GM21390 (cell line): Measurements from ENCODE around the gene SH2D2A.
A peak's percentile ranks its signal among the peaks of the same experiment; 100 is the strongest.
"Not testable (repeated sequence)": the region's sequence is repeated elsewhere in the genome, so short reads cannot be mapped to it uniquely, and the experiment has no call there.

Experiments used
- ATAC-seq: cut with Tn5 transposase; IDR thresholded peaks from one replicate; pipeline ENCODE4 v1.9.1; 2021; ENCODE audit not compliant: unreplicated experiment

The SH2D2A gene

DNA sequence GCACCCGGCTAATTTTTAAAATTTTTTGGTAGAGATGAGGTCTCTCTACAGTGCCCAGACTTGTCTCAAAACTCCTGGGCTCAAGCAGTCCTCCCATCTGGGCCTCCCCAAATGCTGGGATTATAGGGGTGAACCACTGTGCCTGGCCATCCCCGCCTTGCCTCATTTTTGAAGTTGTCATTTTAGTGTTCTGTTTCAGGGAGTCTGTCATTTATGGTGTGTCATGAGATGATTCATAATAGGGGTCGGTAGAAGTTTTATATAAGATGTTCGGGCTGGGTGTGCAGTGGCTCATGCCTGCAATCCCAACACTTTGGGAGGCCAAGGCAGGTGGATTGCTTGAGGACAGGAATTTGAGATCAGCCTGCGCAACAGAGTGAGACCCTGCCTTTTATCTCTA lies 40.8 kb downstream of the SH2D2A start:
- no peak for ATAC-seq

DNA sequence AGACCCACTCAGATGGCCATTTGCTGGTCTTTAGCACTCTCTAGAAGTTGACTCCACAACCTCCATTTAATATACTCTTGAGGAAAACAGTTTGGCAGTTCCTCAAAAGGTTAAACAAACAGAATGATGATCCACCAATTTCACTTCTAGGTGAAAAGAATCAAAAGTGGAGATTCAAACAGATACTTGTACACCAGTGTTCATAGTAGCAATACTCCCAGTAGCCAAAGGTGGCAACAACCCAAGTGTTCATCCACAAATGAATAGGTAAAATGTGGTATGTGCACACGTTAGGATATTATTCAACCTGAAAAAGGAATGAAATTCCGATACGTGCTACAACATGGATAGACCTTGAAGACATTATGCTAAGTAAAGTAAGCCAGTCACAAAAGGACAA lies 43.0 kb downstream of the SH2D2A start:
- ATAC-seq: no peak

DNA sequence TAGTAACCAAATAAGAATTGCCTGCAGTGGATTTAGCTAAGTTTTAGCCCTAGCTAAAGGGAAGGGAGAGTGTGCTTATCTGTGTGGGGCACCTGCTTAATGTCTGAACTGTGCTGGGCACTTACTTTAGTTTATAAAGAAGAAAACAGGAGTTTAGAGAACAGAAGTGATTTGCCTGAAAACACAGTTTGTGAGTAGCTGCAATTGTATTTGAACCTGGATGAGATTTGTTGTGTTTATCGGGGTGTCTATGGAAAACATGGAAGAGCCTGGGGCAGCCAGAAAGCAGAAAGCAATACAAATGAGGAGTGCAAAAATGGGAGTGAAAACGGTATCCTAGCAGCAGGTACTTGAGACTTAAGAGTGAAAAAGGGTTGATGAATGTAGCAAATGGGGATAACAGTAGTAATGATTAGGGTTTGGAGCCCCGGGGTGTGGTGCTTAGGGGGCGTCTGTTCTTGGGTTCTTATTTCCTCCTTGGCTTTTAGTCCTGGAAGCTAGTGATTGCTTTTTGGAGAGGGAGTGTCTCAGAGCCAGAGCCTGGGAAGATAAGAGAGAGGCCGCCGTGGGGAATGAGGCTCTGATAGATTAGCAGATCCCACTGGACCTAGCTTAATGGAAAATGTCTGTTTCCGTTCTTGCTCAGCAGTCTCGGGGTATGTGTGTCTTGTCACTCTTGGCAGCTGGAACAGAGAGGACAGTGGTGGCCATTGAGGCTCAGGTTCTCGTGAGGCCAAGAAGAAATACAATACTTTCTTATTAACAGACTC lies 43.7 kb downstream of the SH2D2A start:
- ATAC-seq: no peak

DNA sequence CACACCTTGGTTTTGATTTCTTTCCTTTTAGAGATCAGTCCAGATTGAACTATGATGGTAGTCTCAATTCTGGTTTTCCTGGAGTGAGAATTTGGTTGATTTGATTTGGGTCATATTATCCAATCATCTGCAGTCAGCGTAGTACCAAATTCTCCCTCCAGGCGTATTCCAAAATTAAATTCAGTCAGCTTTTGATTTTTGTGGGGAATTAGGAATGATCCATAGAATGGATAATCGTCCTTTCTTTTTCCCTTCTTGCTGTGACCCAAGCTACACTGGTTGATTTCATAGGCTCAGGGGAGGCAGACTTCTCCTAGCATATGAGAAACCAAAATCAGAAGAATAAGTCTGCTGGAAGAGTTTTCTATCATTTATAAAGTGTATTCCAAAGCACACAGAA lies 44.4 kb downstream of the SH2D2A start:
- ATAC-seq: no peak

DNA sequence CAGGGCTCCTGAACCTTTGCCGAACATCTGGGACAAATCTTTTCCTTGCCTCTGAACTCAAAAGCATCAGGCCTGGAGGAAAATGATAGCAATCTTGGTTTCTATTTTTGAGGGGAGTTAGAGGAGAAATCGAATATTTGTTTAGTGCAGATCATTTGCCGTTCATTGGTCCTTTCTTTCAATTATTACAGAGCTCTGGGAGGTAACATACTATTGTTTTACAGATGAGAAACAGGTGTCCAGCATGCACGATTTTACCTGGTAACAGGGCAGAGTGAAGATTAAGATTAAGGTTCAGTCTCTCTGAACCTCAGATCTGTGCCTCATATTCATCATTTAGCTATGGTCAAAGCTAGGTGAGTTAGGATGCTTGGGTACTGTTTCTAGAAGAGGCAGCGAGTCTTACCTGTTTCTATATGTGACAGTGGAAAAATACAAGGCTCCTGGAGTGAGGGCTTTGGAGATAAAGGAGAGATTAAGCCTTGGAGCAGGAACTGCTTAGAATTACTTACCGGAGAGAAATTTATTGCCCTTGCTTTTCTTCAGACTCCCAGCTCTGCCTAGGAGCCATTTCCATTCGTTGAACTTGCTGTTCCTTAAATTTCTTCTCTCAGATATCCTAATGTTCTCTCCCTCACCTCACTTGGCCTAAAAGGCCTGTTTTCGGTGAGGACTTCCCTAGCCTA lies 47.9 kb downstream of the SH2D2A start:
- no peak for ATAC-seq

DNA sequence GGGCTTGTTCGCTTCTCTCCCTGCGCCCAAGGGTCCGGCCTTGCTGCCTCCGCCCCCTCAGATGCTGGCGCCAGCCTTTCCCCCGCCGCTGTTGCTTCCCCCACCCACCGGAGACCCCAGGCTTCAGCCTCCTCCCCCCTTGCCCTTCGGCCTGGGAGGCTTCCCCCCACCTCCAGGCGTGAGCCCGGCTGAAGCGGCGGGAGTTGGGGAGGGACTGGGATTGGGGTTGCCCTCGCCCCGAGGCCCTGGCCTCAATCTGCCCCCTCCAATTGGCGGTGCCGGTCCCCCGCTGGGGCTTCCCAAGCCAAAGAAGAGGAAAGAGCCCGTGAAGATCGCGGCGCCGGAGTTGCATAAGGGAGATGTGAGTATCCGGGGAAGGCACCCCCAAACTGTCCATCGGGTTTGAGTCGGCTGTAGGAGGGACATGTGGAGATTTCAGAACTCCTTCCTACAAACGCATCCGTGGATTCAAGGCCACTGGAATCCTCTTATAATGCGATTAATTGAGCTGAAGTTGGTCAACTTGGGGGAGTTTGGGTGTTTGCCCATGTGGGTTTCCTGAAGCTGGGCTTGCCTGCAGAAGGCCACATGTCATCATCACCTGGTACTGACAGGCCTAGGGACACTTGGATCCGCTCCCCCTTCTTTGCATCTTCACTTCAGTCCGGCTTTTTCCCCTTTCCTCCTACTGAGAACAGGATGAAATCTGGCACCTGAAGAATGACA lies 48.6 kb downstream of the SH2D2A start:
- ATAC-seq: no peak

DNA sequence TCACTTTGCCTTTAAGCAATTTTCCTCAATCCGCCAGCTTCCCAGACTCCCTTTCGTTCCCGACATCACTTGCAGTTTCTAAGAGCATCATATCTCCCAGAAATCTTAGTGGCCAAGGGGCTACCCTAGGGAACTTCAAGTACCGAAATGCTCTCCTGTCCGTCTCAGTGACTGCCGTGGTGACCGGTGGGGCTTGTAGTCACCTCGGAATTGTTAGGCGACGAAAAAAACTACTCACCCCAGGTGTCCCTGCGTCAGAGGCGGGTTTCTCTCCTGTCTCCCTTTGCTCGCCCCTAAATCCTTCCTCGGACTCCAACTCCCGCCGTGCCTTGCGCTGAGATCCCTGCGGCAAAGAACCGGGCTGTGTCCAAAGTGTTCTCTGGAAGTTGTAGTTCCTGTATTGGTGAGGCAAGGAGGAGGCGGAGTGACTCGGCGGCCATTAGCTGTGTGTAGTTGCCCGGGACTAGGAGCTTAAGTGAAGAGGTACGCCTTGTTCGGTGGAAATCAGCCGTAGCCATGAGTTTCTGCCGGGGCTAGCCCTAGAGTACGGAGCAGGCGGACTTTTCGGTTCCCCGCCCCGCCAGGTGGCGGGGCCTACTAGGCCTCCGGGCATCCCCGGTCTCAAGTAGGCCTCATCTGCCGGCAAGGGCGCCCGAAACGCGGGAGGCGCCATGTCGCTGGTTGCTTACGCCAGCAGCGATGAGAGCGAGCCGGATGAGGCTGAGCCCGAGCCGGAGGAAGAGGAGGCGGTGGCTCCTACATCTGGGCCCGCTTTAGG lies 49.4 kb downstream of the SH2D2A start, which contains the start of gene PRCC:
Gene PRCC (plus strand): TSS at position 435 of the 778 bp plus-strand sequence. CDS start 237 bp downstream, at position 672.
- ATAC-seq: peak; percentile 84

DNA sequence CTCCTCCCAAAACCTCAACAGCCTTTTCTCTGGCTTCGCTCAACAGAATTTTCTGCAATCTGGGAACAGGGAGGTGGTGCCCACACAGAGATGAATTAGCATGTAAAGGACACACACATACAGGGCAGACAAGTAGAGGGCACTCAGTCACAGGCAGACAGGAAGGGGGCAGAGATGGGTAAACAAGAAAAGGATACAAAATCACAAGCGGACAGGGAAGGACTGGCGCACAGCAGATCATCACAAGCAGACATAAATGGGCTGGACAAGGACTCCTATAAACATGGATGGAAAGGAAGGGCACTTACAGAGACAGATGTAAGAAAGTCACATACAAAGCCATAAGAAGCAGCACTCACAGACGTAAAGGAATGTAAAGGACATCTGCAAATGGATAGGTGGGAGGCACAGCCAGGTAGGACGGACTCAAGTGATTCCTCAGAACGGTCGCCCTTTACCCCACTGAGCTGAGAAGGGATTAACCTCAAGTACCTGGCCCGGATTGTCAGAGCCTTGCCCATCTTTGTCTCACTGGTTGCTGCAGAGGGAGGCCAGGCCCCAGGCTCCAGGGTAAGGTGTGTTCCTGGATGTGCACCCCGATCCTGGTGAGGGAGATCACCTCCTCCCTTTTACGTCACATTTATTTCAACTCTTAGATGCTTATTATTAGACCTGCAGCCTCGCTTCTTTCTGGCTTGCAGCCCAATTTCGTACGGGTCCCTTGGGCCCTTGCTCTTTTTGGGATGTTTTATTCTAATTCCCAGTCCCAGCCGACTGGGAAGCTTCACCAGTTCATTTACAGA lies 50.1 kb downstream of the SH2D2A start:
- peak; percentile 7 for ATAC-seq

DNA sequence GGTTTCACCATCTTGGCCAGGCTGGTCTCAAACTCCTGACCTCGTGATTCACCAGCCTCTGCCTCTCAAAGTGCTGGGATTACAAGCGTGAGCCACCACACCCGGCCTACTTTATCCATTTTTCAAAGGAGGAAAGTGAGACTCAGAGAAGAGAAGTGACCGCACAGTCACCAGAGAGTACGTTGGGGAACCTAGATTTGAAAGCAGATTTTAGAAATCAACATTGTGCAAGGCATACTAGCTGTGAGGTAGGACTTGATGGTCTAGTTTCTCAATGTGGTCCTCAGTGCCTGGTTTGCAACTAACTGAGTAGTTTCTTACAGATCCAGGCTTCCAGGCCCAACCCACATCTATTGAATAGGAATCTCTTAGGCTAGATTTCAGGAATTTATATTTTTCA lies 51.0 kb downstream of the SH2D2A start:
- no peak for ATAC-seq

DNA sequence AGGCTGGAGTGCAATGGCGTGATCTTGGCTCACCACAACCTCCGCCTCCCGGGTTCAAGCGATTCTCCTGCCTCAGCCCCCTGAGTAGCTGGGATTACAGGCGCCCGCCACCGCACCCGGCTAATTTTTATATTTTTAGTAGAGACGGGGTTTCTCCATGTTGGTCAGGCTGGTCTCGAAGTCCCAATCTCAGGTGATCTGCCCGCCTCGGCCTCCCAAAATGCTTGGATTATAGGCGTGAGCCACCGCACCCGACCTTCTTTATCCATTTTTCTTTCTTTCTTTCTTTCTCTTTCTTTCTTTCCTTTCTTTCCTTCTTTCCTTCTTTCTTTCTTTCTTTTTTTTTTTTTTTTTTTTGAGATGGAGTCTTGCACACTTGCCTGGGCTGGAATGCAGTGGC lies 51.5 kb downstream of the SH2D2A start:
- not testable (repeated sequence) for ATAC-seq

DNA sequence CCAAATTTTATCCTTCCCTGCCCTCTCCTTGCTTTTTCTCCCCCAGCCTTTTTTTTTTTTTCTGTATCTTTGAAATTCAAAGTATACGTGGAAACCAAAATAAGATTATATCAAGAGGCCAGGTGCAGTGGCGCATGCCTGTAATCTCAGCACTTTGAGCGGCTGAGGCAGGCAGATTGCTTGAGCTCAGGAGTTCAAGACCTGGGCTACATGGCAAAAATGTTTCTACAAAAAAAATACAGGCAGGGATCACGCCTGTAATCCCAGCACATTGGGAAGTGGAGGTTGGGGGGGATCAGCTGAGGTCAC lies 55.9 kb downstream of the SH2D2A start:
- ATAC-seq: no peak

DNA sequence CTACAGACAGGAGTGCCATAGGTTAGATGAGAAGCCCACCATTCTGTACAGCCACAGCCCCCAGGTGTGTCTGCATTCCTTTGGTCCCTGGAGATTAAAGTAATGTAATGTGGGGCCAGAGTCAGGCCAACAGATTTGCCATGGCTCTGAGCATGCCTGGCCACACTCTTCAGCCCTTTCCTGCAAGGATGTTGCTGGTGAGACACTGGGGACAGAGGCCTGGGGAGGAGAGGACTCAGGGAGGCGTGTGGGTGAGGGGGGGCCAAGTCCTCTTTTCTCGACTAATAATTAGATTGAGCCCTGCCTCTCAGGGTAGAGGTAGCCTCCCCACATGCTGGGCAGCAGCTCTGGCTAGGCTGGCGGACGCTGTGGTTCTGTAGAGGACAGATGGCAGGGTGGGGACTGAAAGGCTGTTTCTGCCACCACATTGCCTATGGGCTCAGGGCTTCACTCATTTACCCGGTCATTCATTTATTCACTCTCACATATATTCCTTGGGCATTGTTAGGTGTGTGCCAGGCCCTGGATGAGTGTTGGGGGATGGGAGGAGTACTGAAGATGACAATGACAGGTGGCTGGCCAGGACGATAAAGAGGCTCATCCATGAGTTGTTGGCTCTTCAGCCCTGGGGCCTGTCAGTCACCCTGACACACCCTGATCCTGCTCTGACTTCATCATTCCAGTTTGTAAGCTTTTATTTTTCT lies 56.4 kb downstream of the SH2D2A start:
- no peak for ATAC-seq

DNA sequence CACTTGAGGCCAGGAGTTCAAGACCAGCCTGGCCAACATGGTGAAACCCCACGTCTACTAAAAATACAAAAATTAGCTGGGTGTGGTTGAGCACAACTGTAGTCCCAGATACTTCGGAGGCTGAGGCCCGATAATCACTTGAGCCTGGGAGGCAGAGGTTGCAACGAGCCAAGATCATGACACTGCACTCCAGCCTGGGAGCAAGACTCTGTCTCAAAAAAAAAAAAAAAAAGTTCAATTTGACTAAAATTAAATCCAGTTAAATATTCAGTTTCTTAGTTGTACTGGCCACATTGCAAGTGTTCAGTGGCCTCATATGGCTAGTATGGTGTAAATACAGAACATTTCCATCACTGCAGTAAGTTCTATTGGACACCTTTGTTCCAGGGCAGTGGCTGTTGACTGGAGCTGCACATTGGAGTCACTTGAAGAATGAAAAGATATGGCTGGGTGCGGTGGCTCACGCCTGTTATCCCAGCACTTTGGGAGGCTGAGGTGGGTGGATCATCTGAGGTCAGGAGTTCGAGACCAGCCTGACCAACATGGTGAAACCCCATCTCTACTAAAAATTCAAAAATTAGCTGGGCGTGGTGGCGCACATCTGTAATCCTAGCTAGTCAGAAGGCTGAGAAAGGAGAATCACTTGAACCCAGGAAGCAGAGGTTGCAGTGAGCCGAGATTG lies 58.9 kb downstream of the SH2D2A start:
- ATAC-seq: not testable (repeated sequence)

DNA sequence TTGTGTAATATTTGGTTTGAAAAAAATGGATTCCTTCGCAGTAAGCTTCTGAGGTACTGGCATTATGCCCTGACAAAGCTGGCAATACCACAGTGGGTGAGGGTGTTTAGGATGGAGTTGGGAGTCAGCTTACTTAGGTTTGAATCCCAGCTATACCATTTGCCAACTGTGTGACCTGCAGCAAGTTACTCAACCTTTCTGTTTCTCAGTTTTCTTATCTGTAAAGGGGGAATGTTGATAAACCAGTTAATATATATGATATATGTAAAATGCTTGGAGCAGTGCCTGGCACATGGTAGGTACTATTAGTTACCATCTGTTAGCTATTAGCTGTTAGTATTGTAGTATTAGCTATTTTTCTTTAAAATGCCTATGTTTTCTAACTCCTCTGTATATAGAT lies 60.3 kb downstream of the SH2D2A start:
- no peak for ATAC-seq
